Endothelial cell of umbilical vein (primary cell): ENCODE data around the gene DDX25. TPM values are rescaled to one million over a fixed set of nuclear protein-coding genes. Genes with fewer than 3 reads are reported as not detected.

Experiments
- BruUV-seq: library from RNA; stranded (reverse); fragments of 400-500 nt; replicated peaks from 2 replicates; lab custom pipeline; 2021; lab: Mats Ljungman, UMichigan
- CTCF ChIA-PET: fragments of 300-600, 350-600 bp; sonication (Branson Sonifier 250); formaldehyde crosslinking; loops from one replicate; lab custom pipeline; 2021; ENCODE audit warnings: antibody characterized with exemption, inconsistent platforms; lab: Charles Lee
- POLR2A ChIA-PET: fragments of 300-600, 350-600 bp; sonication (Branson Sonifier 250); formaldehyde crosslinking; loops from one replicate; lab custom pipeline; 2021; ENCODE audit warnings: antibody characterized with exemption, inconsistent platforms; lab: Charles Lee
- DNase-seq: peaks from one replicate; pipeline ENCODE4 v3.0.0-alpha.2; 2011; ENCODE audit warnings: low read depth, low spot score
- FAIRE-seq: peaks from 2 replicates; lab custom pipeline; 2011; peaks lifted over from hg19 to GRCh38; lab: Jason Lieb, UNC
- H2AFZ ChIP-seq: 2 replicates; pipeline ENCODE4 v1.6.0; 2012; ENCODE audit warnings: low read depth, low read length, control low read depth, inconsistent platforms
- H3K27ac ChIP-seq: 2 replicates; pipeline ENCODE4 v1.5.1; 2011; ENCODE audit warnings: low read depth, mild to moderate bottlenecking, control low read depth, low read length, moderate library complexity; ENCODE audit not compliant: insufficient read depth
- H3K27me3 ChIP-seq, 2 experiments: 2 replicates each; pipeline versions ENCODE4 v1.6.0 to v1.6.1; 2011; ENCODE audit warnings: low read length in 2 of 2, mixed read lengths in 1 of 2; ENCODE audit not compliant: control insufficient read depth in 2 of 2, insufficient read depth in 2 of 2
- H3K36me3 ChIP-seq, 2 experiments: 2 replicates in 1 of 2; 3 replicates in 1 of 2; pipeline ENCODE4 v1.5.1; 2011; ENCODE audit warnings: low read length in 2 of 2, mild to moderate bottlenecking in 1 of 2, moderate library complexity in 1 of 2; ENCODE audit not compliant: control insufficient read depth in 2 of 2, insufficient read depth in 2 of 2; ENCODE audit errors: extremely low read depth in 1 of 2
- H3K4me1 ChIP-seq: 3 replicates; pipeline ENCODE4 v1.5.1; 2011; ENCODE audit warnings: mild to moderate bottlenecking, low read length; ENCODE audit not compliant: control insufficient read depth, insufficient read depth; ENCODE audit errors: extremely low read depth
- H3K4me2 ChIP-seq: 2 replicates; pipeline ENCODE4 v1.6.1; 2011; ENCODE audit warnings: low read length, control low read depth, mixed read lengths; ENCODE audit not compliant: insufficient read depth
- H3K4me3 ChIP-seq, 3 experiments: fragments of 200-600 bp in 1 of 3; sonication (generic), shearing (Covaris generic) in 1 of 3; replicated peaks in 1 of 3; 2 replicates each; pipeline ENCODE4 v1.5.1; 2011 to 2016; ENCODE audit warnings: control low read depth in 3 of 3, low read length in 3 of 3, mild to moderate bottlenecking in 2 of 3, inconsistent platforms in 1 of 3, low read depth in 1 of 3, moderate library complexity in 1 of 3; ENCODE audit not compliant: insufficient read depth in 1 of 3
- H3K79me2 ChIP-seq: 2 replicates; pipeline ENCODE4 v1.6.0; 2012; ENCODE audit warnings: low read length, inconsistent platforms; ENCODE audit not compliant: control insufficient read depth, insufficient read depth
- H3K9ac ChIP-seq: replicated peaks from 2 replicates; pipeline ENCODE3; 2011; ENCODE audit warnings: low read length, control low read depth; ENCODE audit not compliant: insufficient read depth; ENCODE audit errors: extremely low read depth
- H3K9me1 ChIP-seq: replicated peaks from 3 replicates; pipeline ENCODE4 v1.6.0; 2011; ENCODE audit warnings: mild to moderate bottlenecking, low read length; ENCODE audit not compliant: control insufficient read depth, insufficient read depth; ENCODE audit errors: extremely low read depth
- H3K9me3 ChIP-seq: replicated peaks from 2 replicates; pipeline ENCODE4 v1.5.1; 2012; ENCODE audit warnings: low read length, inconsistent platforms; ENCODE audit not compliant: control insufficient read depth, insufficient read depth
- H4K20me1 ChIP-seq: replicated peaks from 2 replicates; pipeline ENCODE3; 2011; ENCODE audit warnings: mild to moderate bottlenecking, low read length; ENCODE audit not compliant: control insufficient read depth, insufficient read depth; ENCODE audit errors: extremely low read depth
- CTCF ChIP-seq, 2 donors: IDR thresholded peaks; 1 replicate in 1 of 2; 2 replicates in 1 of 2; pipeline ENCODE4 v1.5.1; 2011; ENCODE audit warnings: low read length in 2 of 2, mild to moderate bottlenecking in 2 of 2, moderate library complexity in 2 of 2, control low read depth in 1 of 2, inconsistent platforms in 1 of 2, low read depth in 1 of 2; ENCODE audit not compliant: insufficient read depth in 1 of 2; ENCODE audit errors: extremely low read depth in 1 of 2
- EZH2 ChIP-seq: IDR thresholded peaks from 2 replicates; pipeline ENCODE4 v1.6.1; 2012; ENCODE audit warnings: borderline replicate concordance, low read depth, mild to moderate bottlenecking, moderate library complexity, low read length, inconsistent platforms; ENCODE audit not compliant: severe bottlenecking
- FOS ChIP-seq: IDR thresholded peaks from 2 replicates; pipeline ENCODE4 v1.6.1; 2011; ENCODE audit warnings: mild to moderate bottlenecking, low read length, moderate library complexity, borderline replicate concordance; ENCODE audit not compliant: insufficient read depth
- GATA2 ChIP-seq: IDR thresholded peaks from 2 replicates; pipeline ENCODE4 v1.7.0; 2011; ENCODE audit warnings: low read depth, mild to moderate bottlenecking, moderate library complexity, mixed read lengths, low read length; ENCODE audit not compliant: insufficient read length, insufficient read depth
- JUN ChIP-seq: IDR thresholded peaks from 2 replicates; pipeline ENCODE4 v1.6.1; 2011; ENCODE audit warnings: borderline replicate concordance, low read depth; ENCODE audit not compliant: insufficient read length, insufficient read depth
- MAX ChIP-seq: IDR thresholded peaks from 2 replicates; pipeline ENCODE4 v1.6.1; 2011; ENCODE audit not compliant: insufficient read depth, insufficient read length
- MYC ChIP-seq: IDR thresholded peaks from one replicate; pipeline ENCODE4 v1.6.1; 2011; ENCODE audit warnings: mild to moderate bottlenecking, low read depth, low read length
- POLR2A ChIP-seq: IDR thresholded peaks from 2 replicates; pipeline ENCODE4 v1.6.1; 2012; ENCODE audit warnings: low read depth, mild to moderate bottlenecking, control low read depth, low read length
- POLR2AphosphoS5 ChIP-seq: IDR thresholded peaks from 2 replicates; pipeline ENCODE4 v1.6.1; 2012; ENCODE audit warnings: low read depth, mild to moderate bottlenecking, control low read depth, low read length, moderate library complexity; ENCODE audit not compliant: insufficient read depth
- dilution Hi-C: fragments of 300-500 bp; cut with MboI; formaldehyde crosslinking; loops from one replicate; pipeline ENCODE4 v1.15.0; 2019; ENCODE audit warnings: low sequenced_read_pairs; ENCODE audit not compliant: extremely low pct_ligation_motif_present
- intact Hi-C: fragments of 100-400 bp; cut with micrococcal nuclease; formaldehyde crosslinking; loops from one replicate; pipeline ENCODE4 v1.10.0; 2022
- polyA plus RNA-seq, 4 experiments: library from polyadenylated mRNA; depleted of rRNA in 3 of 4; stranded (reverse) in 3 of 4; unstranded in 1 of 4; fragments of >200 nt; gene quantifications; 2 replicates each; pipeline versions ENCODE4 v1.2.1 to v1.2.3, GENCODE V29; 2011 to 2012; ENCODE audit warnings: missing spikeins in 1 of 4
- total RNA-seq: library from RNA; stranded (reverse); gene quantifications from 2 replicates; pipeline ENCODE4 v1.2.3, GENCODE V29; 2021

The DDX25 gene
- total and polyA plus RNA-seq, 2 donors (not counting 3 experiments of a cell fraction or from before 2014, with no cell fraction given) = not detected

- Histone ChIP-seq H3K9me1 (no peaks in the 10 kb centered on the region), H3K4me3 (no peak overlapping the region), H3K36me3 (no peaks in the 10 kb centered on the region), H3K79me2 (no peaks in the 10 kb centered on the region), H3K4me2 (no peak overlapping the region), H3K27ac (no peak overlapping the region), H3K27me3 (no peaks in the 10 kb centered on the region), H3K9ac (no peak overlapping the region), H3K4me1 (no peaks in the 10 kb centered on the region), H2AFZ (no peak overlapping the region), H3K9me3 (no peaks in the 10 kb centered on the region), H4K20me1 (no peaks in the 10 kb centered on the region)
- BruUV-seq = no TSS peak
- intact Hi-C loops = loop anchor here (5.0 kb wide), 1 partner anchor 118 kb away; the partner anchor contains the start of gene CDON
- FAIRE-seq = no peak
- ChIA-PET CTCF (interaction anchor here (1.0 to 10.5 kb wide), 4 partner anchors 17 to 249 kb away, joined by 3 to 147 read pairs (median 4); no protein-coding TSS in a partner anchor), POLR2A (no interaction called here)
- dilution Hi-C loops = no loop called here
- TF ChIP-seq JUN (no peak), POLR2A (no peak), EZH2 (no peak), FOS (no peak), MYC (no peak), CTCF (IDR thresholded peaks at IDR 0.05; ENCODE audit: extremely low read depth in 1 of 2, insufficient read depth in 1 of 2, low read depth in 1 of 2, low read length in 2 of 2) (no peak), POLR2AphosphoS5 (no peak), GATA2 (no peak), MAX (no peak)
- DNase-seq = no peak
Observed at GRCh38 chr11:125943661-125944349, 39.5 kb downstream of the DDX25 start.
